Spleen (tissue), 11 donors: ENCODE measurements around the gene ZNF620. TPM values are rescaled to one million over a fixed set of nuclear protein-coding genes. Genes with fewer than 3 reads are reported as not detected.
"Not testable (repeated sequence)": the region's sequence is repeated elsewhere in the genome, so short reads cannot be mapped to it uniquely, and the experiment has no call there.

Source experiments
- DNase-seq: peaks from one replicate; pipeline ENCODE4 v3.0.0-alpha.2; 2020
- H3K27ac ChIP-seq, 8 donors: fragments of 200-600 bp; sonication (generic) in 7 of 8; 1 replicate in 4 of 8; 2 replicates in 4 of 8; pipeline versions ENCODE4 v1.5.0 to v1.8.0; 2016 to 2021; ENCODE audit warnings: inconsistent platforms in 4 of 8, mild to moderate bottlenecking in 4 of 8, moderate library complexity in 1 of 8
- H3K27me3 ChIP-seq, 7 donors: fragments of 200-600 bp; sonication (generic) in 6 of 7; replicated peaks in 1 of 7; 1 replicate in 4 of 7; 2 replicates in 3 of 7; pipeline versions ENCODE4 v1.5.0 to v1.8.0; 2016 to 2021; ENCODE audit warnings: inconsistent platforms in 3 of 7, mild to moderate bottlenecking in 1 of 7
- H3K36me3 ChIP-seq, 6 donors: fragments of 200-600 bp; sonication (generic) in 5 of 6; 1 replicate in 4 of 6; 2 replicates in 2 of 6; pipeline versions ENCODE4 v1.5.0 to v1.8.0; 2016 to 2021; ENCODE audit warnings: inconsistent platforms in 2 of 6
- H3K4me1 ChIP-seq, 6 donors: fragments of 200-600 bp; sonication (generic) in 5 of 6; 1 replicate in 3 of 6; 2 replicates in 3 of 6; pipeline versions ENCODE4 v1.5.0 to v1.8.0; 2016 to 2021; ENCODE audit warnings: inconsistent platforms in 3 of 6
- H3K4me3 ChIP-seq, 8 donors: fragments of 200-600 bp; sonication (generic) in 7 of 8; 1 replicate in 4 of 8; 2 replicates in 4 of 8; pipeline versions ENCODE4 v1.5.0 to v1.8.0; 2016 to 2021; ENCODE audit warnings: inconsistent platforms in 4 of 8, mild to moderate bottlenecking in 4 of 8, moderate library complexity in 2 of 8
- H3K9me3 ChIP-seq, 8 donors: fragments of 200-600 bp; sonication (generic) in 7 of 8; 1 replicate in 4 of 8; 2 replicates in 4 of 8; pipeline versions ENCODE4 v1.5.0 to v1.8.0; 2016 to 2021; ENCODE audit warnings: inconsistent platforms in 4 of 8
- POLR2A ChIP-seq, 3 donors: fragments of 450-650 bp; IDR thresholded peaks; one replicate each; pipeline ENCODE4 v1.5.1; 2017; ENCODE audit warnings: antibody characterized with exemption in 3 of 3, mild to moderate bottlenecking in 1 of 3
- POLR2AphosphoS5 ChIP-seq, 3 donors: sonication (generic); formaldehyde crosslinking; IDR thresholded peaks; one replicate each; pipeline ENCODE4 v1.5.1; 2017; ENCODE audit warnings: antibody characterized with exemption in 3 of 3
- WGBS, 5 donors: extraction: QIAGEN DNeasy Blood & Tissue Kit in 3 of 5; methylation state at CpG; one replicate each; pipeline versions ENCODE4 v1.1.5 to v1.1.7; 2013 to 2018; 5-methylcytosine and 5-hydroxymethylcytosine counted together
- intact Hi-C: fragments of 100-400 bp; cut with DNase I; formaldehyde crosslinking; loops from one replicate; pipeline ENCODE4 v1.15.0; 2023; ENCODE audit warnings: low total_unique reads
- polyA plus RNA-seq, 3 donors: library from polyadenylated mRNA; stranded (reverse); fragments of 200-250 nt; gene quantifications; one replicate each; pipeline ENCODE4 v1.2.1, GENCODE V29; 2013
- total RNA-seq, 7 donors: library from RNA; depleted of rRNA in 3 of 7; stranded (reverse); fragments of >200 nt in 3 of 7; fragmentation: NEBNext Ultra II Directional in 4 of 7; extraction: Animal tissue kit (Norgen Biotek cat#: 25700) in 4 of 7; gene quantifications; one replicate each; pipeline versions ENCODE4 v1.1.0 to v1.2.1, GENCODE V29; 2016 to 2021
- TF ChIP-seq, protein P1 (sequence below), 11 experiments: fragments of 200-600 bp in 7 of 11; fragments of 450-650 bp in 4 of 11; sonication (generic) in 4 of 11; IDR thresholded peaks in 8 of 11; conservative IDR thresholded peaks in 3 of 11; 1 replicate in 7 of 11; 2 replicates in 4 of 11; pipeline versions ENCODE4 v1.4.0 to v1.8.0; 2016 to 2021; ENCODE audit warnings: antibody characterized with exemption in 11 of 11, inconsistent platforms in 4 of 11, mild to moderate bottlenecking in 1 of 11
- donor health status: healthy with polysubstance abuse.
- donor health status: DM: no; HTN: no; CAD: no; lungs with moderate emphysema.
- donor health status: DM: no; HTN: no; CAD: no.
- donor health status: Bipolar disorder and iron deficiency.
- donor health status: healthy.
- donor health status: DM: no; HTN: no; CAD: no.
- donor health status: DM: yes; HTN: yes; CAD: no.

The ZNF620 gene
- total and polyA plus RNA-seq, 10 donors = 1.2 to 7.4 (median 4.0) TPM

DNA sequence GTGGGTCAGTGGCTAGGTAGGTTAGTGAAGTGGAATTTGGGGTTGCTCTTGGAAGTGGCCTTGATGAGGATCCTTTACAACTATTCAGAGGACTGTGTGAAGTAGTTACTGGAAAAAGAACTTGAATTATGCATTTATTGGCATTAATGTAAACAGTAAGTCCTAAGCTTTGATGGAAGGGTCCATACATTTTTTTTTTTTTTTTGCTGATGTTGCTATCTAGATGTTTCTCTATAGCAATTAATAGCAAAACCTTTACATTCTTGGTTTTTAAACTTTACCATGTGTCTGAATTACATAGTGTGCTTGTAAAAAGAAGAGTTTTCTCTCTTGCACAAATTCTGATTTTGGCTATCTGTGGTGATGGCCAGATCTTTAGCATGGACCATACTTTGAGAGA, 28.4 kb downstream of the ZNF620 start:
- Histone ChIP-seq H3K27ac (no peak overlapping the region), H3K27me3 (no peaks in the 10 kb centered on the region), H3K4me3 (no peak overlapping the region), H3K9me3 (peaks cover 0 to 54% (median 32%) of the 10 kb centered on the region in 8 donors), H3K4me1 (no peaks in the 10 kb centered on the region), H3K36me3 (peaks cover 4 to 100% (median 72%) of the 10 kb centered on the region in 6 donors)
- no peak for TF ChIP-seq POLR2AphosphoS5 (IDR thresholded peaks at IDR 0.05)
- TF ChIP-seq, protein P1, sequence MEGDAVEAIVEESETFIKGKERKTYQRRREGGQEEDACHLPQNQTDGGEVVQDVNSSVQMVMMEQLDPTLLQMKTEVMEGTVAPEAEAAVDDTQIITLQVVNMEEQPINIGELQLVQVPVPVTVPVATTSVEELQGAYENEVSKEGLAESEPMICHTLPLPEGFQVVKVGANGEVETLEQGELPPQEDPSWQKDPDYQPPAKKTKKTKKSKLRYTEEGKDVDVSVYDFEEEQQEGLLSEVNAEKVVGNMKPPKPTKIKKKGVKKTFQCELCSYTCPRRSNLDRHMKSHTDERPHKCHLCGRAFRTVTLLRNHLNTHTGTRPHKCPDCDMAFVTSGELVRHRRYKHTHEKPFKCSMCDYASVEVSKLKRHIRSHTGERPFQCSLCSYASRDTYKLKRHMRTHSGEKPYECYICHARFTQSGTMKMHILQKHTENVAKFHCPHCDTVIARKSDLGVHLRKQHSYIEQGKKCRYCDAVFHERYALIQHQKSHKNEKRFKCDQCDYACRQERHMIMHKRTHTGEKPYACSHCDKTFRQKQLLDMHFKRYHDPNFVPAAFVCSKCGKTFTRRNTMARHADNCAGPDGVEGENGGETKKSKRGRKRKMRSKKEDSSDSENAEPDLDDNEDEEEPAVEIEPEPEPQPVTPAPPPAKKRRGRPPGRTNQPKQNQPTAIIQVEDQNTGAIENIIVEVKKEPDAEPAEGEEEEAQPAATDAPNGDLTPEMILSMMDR (IDR thresholded peaks at IDR 0.05 in 8 of 11, conservative IDR thresholded peaks at IDR 0.05 in 3 of 11) = no peak
- TF ChIP-seq POLR2A (IDR thresholded peaks at IDR 0.05) = no peak
- no peak for DNase-seq
- intact Hi-C loops = no loop called here

GRCh38 chr3:40546816-40547215, 41.0 kb downstream of the ZNF620 start:
- no peaks in the 10 kb centered on the region for H3K36me3 ChIP-seq
- intact Hi-C loops = no loop called here
- H3K9me3 ChIP-seq = peaks cover 0 to 6% (median 0%) of the 10 kb centered on the region in 8 donors
- 47 to 80% (median 67%) methylated on average over 1 of the region's 1 CpG for WGBS, 5 donors
- no peak overlapping the region for H3K27ac ChIP-seq
- H3K27me3 ChIP-seq = no peaks in the 10 kb centered on the region
- H3K4me3 ChIP-seq = no peak overlapping the region
- H3K4me1 ChIP-seq = no peaks in the 10 kb centered on the region
- DNase-seq = no peak
- TF ChIP-seq POLR2A (IDR thresholded peaks at IDR 0.05) (no peak), POLR2AphosphoS5 (IDR thresholded peaks at IDR 0.05) (no peak)
- TF ChIP-seq, protein P1 (IDR thresholded peaks at IDR 0.05 in 8 of 11, conservative IDR thresholded peaks at IDR 0.05 in 3 of 11) = no peak

DNA sequence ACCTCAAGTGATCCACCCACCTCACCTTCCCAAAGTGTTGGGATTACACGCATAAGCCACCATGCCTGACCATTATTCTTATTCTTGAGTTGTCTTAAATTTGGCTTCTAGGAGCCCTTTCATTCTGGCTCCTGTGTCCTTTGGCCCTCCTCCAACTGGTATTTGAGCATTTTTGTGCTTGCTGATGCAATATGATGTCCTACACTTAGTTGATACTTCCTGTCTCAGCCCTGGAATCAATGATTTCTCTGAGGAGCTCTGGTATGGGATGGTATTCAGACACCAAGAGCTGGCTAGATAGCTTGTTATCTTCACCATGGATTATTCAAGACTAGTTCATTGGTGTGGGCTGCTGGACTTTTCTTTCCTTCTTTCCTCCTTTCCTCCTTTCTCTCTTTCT, 44.3 kb downstream of the ZNF620 start:
- 92 to 100% (median 100%) methylated on average over 1 of the region's 1 CpG for WGBS, 5 donors
- Histone ChIP-seq H3K27me3 (no peaks in the 10 kb centered on the region), H3K36me3 (no peaks in the 10 kb centered on the region), H3K27ac (no peak overlapping the region), H3K4me3 (no peak overlapping the region), H3K4me1 (no peaks in the 10 kb centered on the region), H3K9me3 (peaks cover 0 to 6% (median 0%) of the 10 kb centered on the region in 8 donors)
- no peak for DNase-seq
- TF ChIP-seq POLR2A (IDR thresholded peaks at IDR 0.05) = no peak
- TF ChIP-seq, protein P1 (IDR thresholded peaks at IDR 0.05 in 8 of 11, conservative IDR thresholded peaks at IDR 0.05 in 3 of 11) = no peak
- TF ChIP-seq POLR2AphosphoS5 (IDR thresholded peaks at IDR 0.05) = no peak
- intact Hi-C loops = no loop called here

- Histone ChIP-seq H3K27ac (no peak overlapping the region), H3K9me3 (no peaks in the 10 kb centered on the region), H3K4me3 (no peak overlapping the region), H3K36me3 (no peaks in the 10 kb centered on the region), H3K4me1 (no peaks in the 10 kb centered on the region), H3K27me3 (no peaks in the 10 kb centered on the region)
- TF ChIP-seq POLR2AphosphoS5 (IDR thresholded peaks at IDR 0.05) = no peak
- TF ChIP-seq POLR2A (IDR thresholded peaks at IDR 0.05) = no peak
- TF ChIP-seq, protein P1 (IDR thresholded peaks at IDR 0.05 in 8 of 11, conservative IDR thresholded peaks at IDR 0.05 in 3 of 11) = no peak
- DNase-seq = no peak
- 57 to 71% (median 67%) methylated on average over 7 of the region's 7 CpGs for WGBS, 5 donors
- intact Hi-C loops = no loop called here
These were observed 51.8 kb downstream of the ZNF620 start for GRCh38 chr3:40557575-40558161.

DNA sequence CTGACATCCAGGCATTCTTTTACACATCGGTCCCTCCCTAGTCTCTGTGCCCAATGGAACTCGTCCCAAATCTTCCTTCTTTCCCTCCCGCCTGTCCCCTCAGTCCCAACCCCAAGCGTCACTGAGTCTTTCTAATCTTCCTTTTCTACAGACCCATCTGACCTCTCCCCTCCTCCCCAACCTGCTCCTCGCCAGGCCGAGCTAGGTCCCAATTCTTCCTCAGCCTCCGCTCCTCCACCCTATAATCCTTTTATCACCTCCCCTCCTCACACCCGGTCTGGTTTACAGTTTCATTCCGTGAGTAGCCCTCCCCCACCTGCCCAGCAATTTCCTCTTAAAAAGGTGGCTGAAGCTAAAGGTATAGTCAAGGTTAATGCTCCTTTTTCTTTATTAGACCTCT, 56.6 kb downstream of the ZNF620 start:
- 87 to 93% (median 91%) methylated on average over 9 of the region's 9 CpGs for WGBS, 5 donors
- H3K36me3 ChIP-seq, H3K27ac ChIP-seq, H3K4me1 ChIP-seq, intact Hi-C loops, H3K9me3 ChIP-seq, H3K4me3 ChIP-seq, H3K27me3 ChIP-seq, DNase-seq: not testable (repeated sequence)

DNA sequence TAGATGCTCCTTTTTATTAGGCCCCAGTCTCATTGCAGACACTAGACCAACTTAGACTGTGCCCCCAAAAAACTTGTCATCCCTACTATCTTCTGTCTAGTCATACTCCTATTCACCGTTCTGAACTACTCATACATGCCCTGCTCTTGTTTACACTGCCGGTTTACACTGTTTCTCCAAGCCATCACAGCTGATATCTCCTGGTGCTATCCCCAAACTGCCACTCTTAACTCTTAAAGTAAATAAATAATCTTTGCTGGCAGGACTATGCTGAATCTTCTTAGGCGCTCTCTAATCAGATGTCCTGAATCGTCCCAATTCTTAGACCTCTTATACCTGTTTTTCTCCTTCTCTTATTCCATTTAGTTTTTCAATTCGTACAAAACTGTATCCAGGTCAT, 59.8 kb downstream of the ZNF620 start:
- H3K36me3 ChIP-seq, intact Hi-C loops, DNase-seq, H3K27me3 ChIP-seq, H3K4me3 ChIP-seq, H3K27ac ChIP-seq, H3K4me1 ChIP-seq: not testable (repeated sequence)
- 78 to 89% (median 86%) methylated on average over 5 of the region's 5 CpGs for WGBS, 5 donors
- H3K9me3 ChIP-seq = peaks cover 0 to 11% (median 3%) of the 10 kb centered on the region in 8 donors
